Vagina (tissue), 2 donors: ENCODE data around the gene SLC39A6. TPM values are rescaled to one million over a fixed set of nuclear protein-coding genes. Genes with fewer than 3 reads are reported as not detected.

Experiments
- DNase-seq, 2 donors: peaks; one replicate each; pipeline ENCODE4 v3.0.0-alpha.2; 2017; ENCODE audit errors: extremely low spot score in 2 of 2
- H3K27ac ChIP-seq: fragments of 200-600 bp; sonication (generic); one replicate; pipeline ENCODE4 v1.5.1; 2019
- H3K27me3 ChIP-seq: fragments of 200-600 bp; sonication (generic); one replicate; pipeline ENCODE4 v1.5.1; 2019
- H3K36me3 ChIP-seq, 2 donors: fragments of 200-600 bp; sonication (generic); one replicate each; pipeline ENCODE4 v1.5.1; 2017 to 2019
- H3K4me1 ChIP-seq: fragments of 200-600 bp; sonication (generic); one replicate; pipeline ENCODE4 v1.5.1; 2019
- H3K4me3 ChIP-seq, 2 donors: fragments of 200-600 bp; sonication (generic); 1 replicate in 1 of 2; 2 replicates in 1 of 2; pipeline ENCODE4 v1.5.1; 2016 to 2019
- H3K9me3 ChIP-seq: fragments of 200-600 bp; sonication (generic); one replicate; pipeline ENCODE4 v1.5.1; 2019
- POLR2A ChIP-seq, 2 donors: fragments of 450-650 bp; IDR thresholded peaks; one replicate each; pipeline ENCODE4 v1.6.1; 2017; ENCODE audit warnings: antibody characterized with exemption in 2 of 2, mild to moderate bottlenecking in 2 of 2, moderate library complexity in 2 of 2
- POLR2AphosphoS5 ChIP-seq, 2 donors: sonication (generic); formaldehyde crosslinking; IDR thresholded peaks; one replicate each; pipeline ENCODE4 v1.9.0; 2017; ENCODE audit warnings: antibody characterized with exemption in 2 of 2, mild to moderate bottlenecking in 2 of 2, low read depth in 1 of 2; ENCODE audit not compliant: insufficient read depth in 1 of 2
- intact Hi-C: fragments of 100-400 bp; cut with DNase I; formaldehyde crosslinking; loops from one replicate; pipeline ENCODE4 v1.15.1; 2023
- total RNA-seq: library from RNA; depleted of rRNA; stranded (reverse); fragments of >200 nt; gene quantifications from one replicate; pipeline ENCODE4 v1.2.3, GENCODE V29; 2016
- TF ChIP-seq, protein P1 (sequence below), 3 experiments: fragments of 450-650 bp in 2 of 3; fragments of 200-600 bp in 1 of 3; sonication (generic) in 1 of 3; IDR thresholded peaks; one replicate each; pipeline ENCODE4 v1.5.1; 2017 to 2019; ENCODE audit warnings: antibody characterized with exemption in 3 of 3, mild to moderate bottlenecking in 2 of 3, moderate library complexity in 2 of 3

Gene SLC39A6
- total RNA-seq, 1 donor from 2014 or later: 39.3 TPM

DNA sequence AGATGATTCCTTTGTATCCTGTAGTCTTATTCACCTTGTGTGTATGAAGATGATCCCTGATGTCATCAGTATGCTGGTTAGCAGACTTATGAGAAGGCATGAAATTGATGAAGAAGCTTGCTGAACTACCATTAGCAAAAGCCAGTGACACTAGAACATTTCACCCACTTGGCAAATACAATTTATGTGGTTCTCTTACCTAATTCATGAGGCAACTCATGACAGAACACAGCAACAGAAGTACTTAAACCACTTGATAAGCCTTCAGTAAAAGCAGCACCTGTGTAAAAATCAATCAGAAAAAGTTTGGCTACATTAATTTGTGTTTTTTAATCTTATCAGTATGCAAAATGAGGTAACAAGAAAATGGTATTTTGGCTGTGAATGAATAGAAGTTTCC lies 16.8 kb downstream of the SLC39A6 start:
- Histone ChIP-seq H3K27ac (no peak overlapping the region), H3K36me3 (peaks cover 0 to 39% of the 10 kb centered on the region in 2 donors), H3K27me3 (no peaks in the 10 kb centered on the region), H3K4me1 (no peaks in the 10 kb centered on the region), H3K9me3 (no peaks in the 10 kb centered on the region), H3K4me3 (no peak overlapping the region)
- intact Hi-C loops: no loop called here
- TF ChIP-seq POLR2AphosphoS5 (IDR thresholded peaks at IDR 0.05; ENCODE audit: insufficient read depth in 1 of 2, low read depth in 1 of 2) (no peak), POLR2A (IDR thresholded peaks at IDR 0.05) (no peak)
- TF ChIP-seq, protein P1, sequence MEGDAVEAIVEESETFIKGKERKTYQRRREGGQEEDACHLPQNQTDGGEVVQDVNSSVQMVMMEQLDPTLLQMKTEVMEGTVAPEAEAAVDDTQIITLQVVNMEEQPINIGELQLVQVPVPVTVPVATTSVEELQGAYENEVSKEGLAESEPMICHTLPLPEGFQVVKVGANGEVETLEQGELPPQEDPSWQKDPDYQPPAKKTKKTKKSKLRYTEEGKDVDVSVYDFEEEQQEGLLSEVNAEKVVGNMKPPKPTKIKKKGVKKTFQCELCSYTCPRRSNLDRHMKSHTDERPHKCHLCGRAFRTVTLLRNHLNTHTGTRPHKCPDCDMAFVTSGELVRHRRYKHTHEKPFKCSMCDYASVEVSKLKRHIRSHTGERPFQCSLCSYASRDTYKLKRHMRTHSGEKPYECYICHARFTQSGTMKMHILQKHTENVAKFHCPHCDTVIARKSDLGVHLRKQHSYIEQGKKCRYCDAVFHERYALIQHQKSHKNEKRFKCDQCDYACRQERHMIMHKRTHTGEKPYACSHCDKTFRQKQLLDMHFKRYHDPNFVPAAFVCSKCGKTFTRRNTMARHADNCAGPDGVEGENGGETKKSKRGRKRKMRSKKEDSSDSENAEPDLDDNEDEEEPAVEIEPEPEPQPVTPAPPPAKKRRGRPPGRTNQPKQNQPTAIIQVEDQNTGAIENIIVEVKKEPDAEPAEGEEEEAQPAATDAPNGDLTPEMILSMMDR (IDR thresholded peaks at IDR 0.05): no peak
- DNase-seq: no peak

DNA sequence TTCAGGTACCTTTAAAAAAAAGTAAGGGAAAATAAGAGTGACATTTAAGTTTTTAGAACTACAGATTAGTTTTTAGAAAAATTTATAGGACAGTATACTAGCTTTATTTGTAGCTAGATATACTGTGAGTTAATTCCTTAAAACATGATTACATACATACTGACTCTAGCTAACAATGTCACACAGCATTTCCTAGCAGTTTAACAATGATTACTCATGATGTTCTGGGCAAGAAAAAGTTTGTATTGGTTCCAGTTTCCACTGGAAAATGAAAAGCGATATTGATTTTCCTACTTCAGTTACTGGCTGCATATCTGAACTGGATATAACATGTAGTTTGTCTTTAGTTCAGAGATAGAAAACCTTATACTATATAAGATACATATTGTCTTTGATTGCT lies 19.4 kb downstream of the SLC39A6 start:
- intact Hi-C loops: no loop called here
- Histone ChIP-seq H3K4me1 (no peaks in the 10 kb centered on the region), H3K36me3 (peaks cover 0 to 35% of the 10 kb centered on the region in 2 donors), H3K4me3 (no peak overlapping the region), H3K27ac (no peak overlapping the region), H3K9me3 (no peaks in the 10 kb centered on the region), H3K27me3 (no peaks in the 10 kb centered on the region)
- no peak for DNase-seq
- TF ChIP-seq POLR2A (IDR thresholded peaks at IDR 0.05): no peak
- no peak for TF ChIP-seq POLR2AphosphoS5 (IDR thresholded peaks at IDR 0.05; ENCODE audit: insufficient read depth in 1 of 2, low read depth in 1 of 2)
- TF ChIP-seq, protein P1 (IDR thresholded peaks at IDR 0.05): no peak

DNA sequence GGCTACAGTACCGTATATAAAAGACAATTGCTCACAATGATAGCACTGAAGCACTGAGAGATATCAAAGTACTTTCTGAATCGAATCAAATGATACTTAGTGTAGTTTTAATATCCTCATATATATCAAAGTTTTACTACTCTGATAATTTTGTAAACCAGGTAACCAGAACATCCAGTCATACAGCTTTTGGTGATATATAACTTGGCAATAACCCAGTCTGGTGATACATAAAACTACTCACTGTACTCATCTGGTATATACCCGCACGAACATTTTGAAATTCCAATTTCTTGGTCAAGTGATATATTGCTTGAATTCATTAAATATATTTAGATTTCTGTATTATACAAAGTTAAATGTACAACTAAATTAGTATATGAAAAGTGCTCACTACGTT lies 20.5 kb downstream of the SLC39A6 start:
- Histone ChIP-seq H3K4me1 (no peaks in the 10 kb centered on the region), H3K27me3 (no peaks in the 10 kb centered on the region), H3K9me3 (no peaks in the 10 kb centered on the region), H3K27ac (no peak overlapping the region), H3K4me3 (no peak overlapping the region), H3K36me3 (peaks cover 0 to 26% of the 10 kb centered on the region in 2 donors)
- DNase-seq: no peak
- no peak for TF ChIP-seq POLR2A (IDR thresholded peaks at IDR 0.05)
- TF ChIP-seq, protein P1 (IDR thresholded peaks at IDR 0.05): no peak
- TF ChIP-seq POLR2AphosphoS5 (IDR thresholded peaks at IDR 0.05; ENCODE audit: insufficient read depth in 1 of 2, low read depth in 1 of 2): no peak
- intact Hi-C loops: no loop called here

DNA sequence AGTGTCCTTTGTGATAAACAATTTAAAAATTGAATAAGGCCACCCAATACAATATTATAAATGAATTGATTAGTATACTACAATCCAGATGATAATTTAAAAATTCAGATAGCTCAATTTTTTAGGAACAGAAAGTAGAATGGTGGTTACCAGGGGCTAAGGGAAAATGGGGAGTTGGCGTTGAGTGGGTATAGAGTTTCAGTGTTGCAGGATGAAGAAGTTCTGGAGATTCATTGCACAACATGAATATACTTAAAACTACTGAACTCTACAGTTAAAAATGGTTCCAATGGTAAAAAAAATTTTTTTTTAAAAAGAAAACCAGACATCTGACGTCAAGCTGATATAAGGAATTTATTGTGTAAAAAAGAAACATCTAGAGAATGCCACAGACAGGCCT lies 20.9 kb downstream of the SLC39A6 start:
- H3K4me1 ChIP-seq: no peaks in the 10 kb centered on the region
- no peaks in the 10 kb centered on the region for H3K9me3 ChIP-seq
- no peak overlapping the region for H3K27ac ChIP-seq
- intact Hi-C loops: no loop called here
- H3K36me3 ChIP-seq: peaks cover 0 to 22% of the 10 kb centered on the region in 2 donors
- H3K27me3 ChIP-seq: no peaks in the 10 kb centered on the region
- DNase-seq: no peak
- no peak overlapping the region for H3K4me3 ChIP-seq
- TF ChIP-seq, protein P1 (IDR thresholded peaks at IDR 0.05): no peak
- TF ChIP-seq POLR2A (IDR thresholded peaks at IDR 0.05) (no peak), POLR2AphosphoS5 (IDR thresholded peaks at IDR 0.05; ENCODE audit: insufficient read depth in 1 of 2, low read depth in 1 of 2) (no peak)

DNA sequence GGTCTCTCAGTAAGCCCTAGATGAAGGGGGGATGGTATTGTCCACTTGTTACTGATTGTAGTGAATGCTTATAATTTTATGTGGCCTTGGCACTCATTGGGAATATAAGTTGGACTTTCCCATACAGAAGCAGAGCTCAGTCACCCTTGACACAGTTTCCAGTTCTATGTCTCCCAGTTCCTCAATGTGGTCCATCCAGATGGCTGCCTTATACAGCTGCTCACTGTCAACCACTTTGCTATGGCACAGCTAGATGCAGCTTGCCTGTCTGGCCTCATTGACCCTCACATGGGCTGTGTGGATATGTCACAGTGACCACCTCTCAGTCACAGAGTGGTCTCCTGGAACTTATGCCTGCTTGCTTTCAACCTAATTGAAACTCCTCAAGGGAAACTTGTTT lies 21.7 kb downstream of the SLC39A6 start:
- Histone ChIP-seq H3K9me3 (peaks cover 2% of the 10 kb centered on the region), H3K36me3 (peaks cover 0 to 16% of the 10 kb centered on the region in 2 donors), H3K4me1 (no peaks in the 10 kb centered on the region), H3K27me3 (no peaks in the 10 kb centered on the region), H3K27ac (no peak overlapping the region), H3K4me3 (no peak overlapping the region)
- DNase-seq: no peak
- TF ChIP-seq POLR2A (IDR thresholded peaks at IDR 0.05) (no peak), POLR2AphosphoS5 (IDR thresholded peaks at IDR 0.05; ENCODE audit: insufficient read depth in 1 of 2, low read depth in 1 of 2) (no peak)
- TF ChIP-seq, protein P1 (IDR thresholded peaks at IDR 0.05): no peak
- intact Hi-C loops: no loop called here
